GM23338 (cell line): ENCODE results near the gene RNF175. TPM values are rescaled to one million over a fixed set of nuclear protein-coding genes. Genes with fewer than 3 reads are reported as not detected.

Experiments used
- ATAC-seq: fragments of 200-7000 bp; cut with Tn5 transposase; 3 replicates; pipeline ENCODE4 v1.9.1; 2020
- DNase-seq: peaks from one replicate; pipeline ENCODE4 v3.0.0-alpha.2; 2015; ENCODE audit warnings: low spot score
- H2AFZ ChIP-seq: fragments of 200-600 bp; sonication (generic); 2 replicates; pipeline ENCODE4 v1.8.0; 2016; ENCODE audit warnings: antibody characterized with exemption, mild to moderate bottlenecking, moderate library complexity
- H3F3A ChIP-seq: fragments of 200-600 bp; sonication (generic); replicated peaks from 2 replicates; pipeline ENCODE4 v1.8.0; 2017; ENCODE audit warnings: antibody characterized with exemption, mixed run types, low read depth
- H3K27ac ChIP-seq: fragments of 200-600 bp; sonication (generic); 2 replicates; pipeline ENCODE4 v1.6.1; 2016; ENCODE audit warnings: low read depth
- H3K27me3 ChIP-seq: fragments of 200-600 bp; sonication (generic); 2 replicates; pipeline ENCODE4 v1.8.0; 2016; ENCODE audit warnings: mild to moderate bottlenecking, mixed run types, moderate library complexity; ENCODE audit not compliant: insufficient read depth
- H3K36me3 ChIP-seq: fragments of 200-600 bp; sonication (generic); 2 replicates; pipeline ENCODE4 v1.8.0; 2016; ENCODE audit warnings: mild to moderate bottlenecking; ENCODE audit not compliant: insufficient read depth
- H3K4me1 ChIP-seq: fragments of 200-600 bp; sonication (generic); 2 replicates; pipeline ENCODE4 v1.8.0; 2016; ENCODE audit warnings: mild to moderate bottlenecking, moderate library complexity; ENCODE audit not compliant: insufficient read depth
- H3K4me2 ChIP-seq: fragments of 200-600 bp; sonication (generic); 2 replicates; pipeline ENCODE4 v1.7.1; 2017; ENCODE audit warnings: mixed run types
- H3K4me3 ChIP-seq: fragments of 200-600 bp; sonication (generic); 2 replicates; pipeline ENCODE4 v1.6.1; 2016; ENCODE audit warnings: mixed run types
- H3K79me2 ChIP-seq: fragments of 200-600 bp; sonication (generic); replicated peaks from 2 replicates; pipeline ENCODE4 v1.8.0; 2017; ENCODE audit warnings: mild to moderate bottlenecking; ENCODE audit not compliant: insufficient read depth
- H3K9me2 ChIP-seq: fragments of 200-600 bp; sonication (generic); 2 replicates; pipeline ENCODE4 v1.8.0; 2017; ENCODE audit not compliant: insufficient read depth
- H4K20me1 ChIP-seq: fragments of 200-600 bp; sonication (generic); replicated peaks from 2 replicates; pipeline ENCODE4 v1.8.0; 2017; ENCODE audit warnings: mild to moderate bottlenecking; ENCODE audit not compliant: insufficient read depth
- H3K27ac Mint-ChIP-seq: 2 replicates; pipeline ENCODE4 v1.8.0; 2020; ENCODE audit warnings: inconsistent platforms, mild to moderate bottlenecking, moderate library complexity, mixed read lengths
- H3K27me3 Mint-ChIP-seq: 3 replicates; pipeline ENCODE4 v1.8.0; 2022; ENCODE audit warnings: low read depth, mild to moderate bottlenecking, moderate library complexity, mixed read lengths, inconsistent platforms; ENCODE audit not compliant: insufficient read depth, poor library complexity
- H3K36me3 Mint-ChIP-seq: 3 replicates; pipeline ENCODE4 v1.8.0; 2021; ENCODE audit warnings: low read depth, mild to moderate bottlenecking, inconsistent platforms, moderate library complexity, mixed read lengths
- H3K4me1 Mint-ChIP-seq: 3 replicates; pipeline ENCODE4 v1.8.0; 2020; ENCODE audit warnings: mild to moderate bottlenecking, inconsistent platforms, mixed read lengths
- H3K4me3 Mint-ChIP-seq: 3 replicates; pipeline ENCODE4 v1.8.0; 2021; ENCODE audit warnings: moderate library complexity, mild to moderate bottlenecking, inconsistent platforms, mixed read lengths
- H3K9me3 Mint-ChIP-seq: 3 replicates; pipeline ENCODE4 v1.8.0; 2020; ENCODE audit warnings: moderate library complexity, mild to moderate bottlenecking, inconsistent platforms, mixed read lengths
- CREB1 ChIP-seq: fragments of 250-450 bp; sonication (Bioruptor Pico); IDR thresholded peaks from 2 replicates; pipeline ENCODE4 v1.5.0; 2020; ENCODE audit warnings: low read depth, mild to moderate bottlenecking, moderate library complexity
- CTCF ChIP-seq, 2 experiments: fragments of 200-600 bp in 1 of 2; sonication (generic) in 1 of 2; conservative IDR thresholded peaks; 2 replicates each; pipeline versions ENCODE4 v1.5.1 to v1.6.1; 2016 to 2017; ENCODE audit warnings: antibody characterized with exemption in 2 of 2, low read depth in 2 of 2, mild to moderate bottlenecking in 2 of 2, moderate library complexity in 1 of 2
- ETS1 ChIP-seq: IDR thresholded peaks from 2 replicates; pipeline ENCODE4 v1.6.1; 2016; ENCODE audit warnings: antibody characterized with exemption
- EZH2 ChIP-seq: fragments of 200-600 bp; sonication (generic); IDR thresholded peaks from one replicate; pipeline ENCODE4 v1.8.0; 2017; ENCODE audit warnings: antibody characterized with exemption, mild to moderate bottlenecking, low read depth; ENCODE audit not compliant: unreplicated experiment
- EZH2phosphoT487 ChIP-seq: fragments of 200-600 bp; sonication (generic); IDR thresholded peaks from one replicate; pipeline ENCODE4 v1.8.1; 2018; ENCODE audit warnings: antibody characterized with exemption; ENCODE audit not compliant: unreplicated experiment
- JUNB ChIP-seq: IDR thresholded peaks from one replicate; pipeline ENCODE4 v1.6.1; 2016; ENCODE audit warnings: antibody characterized with exemption; ENCODE audit not compliant: unreplicated experiment
- NANOG ChIP-seq: IDR thresholded peaks from 2 replicates; pipeline ENCODE4 v1.6.1; 2016; ENCODE audit warnings: antibody characterized with exemption, borderline replicate concordance
- POLR2AphosphoS5 ChIP-seq: IDR thresholded peaks from 2 replicates; pipeline ENCODE4 v1.6.1; 2016; ENCODE audit warnings: antibody characterized with exemption, low read depth
- REST ChIP-seq: IDR thresholded peaks from one replicate; pipeline ENCODE4 v1.6.1; 2018; ENCODE audit warnings: antibody characterized with exemption; ENCODE audit not compliant: unreplicated experiment
- ZNF114 ChIP-seq: fragments of 250-450 bp; sonication (Bioruptor Pico); IDR thresholded peaks from 2 replicates; pipeline ENCODE4 v1.5.0; 2020; ENCODE audit warnings: mild to moderate bottlenecking, moderate library complexity
- ZNF331 ChIP-seq: fragments of 250-450 bp; sonication (Bioruptor Pico); IDR thresholded peaks from 2 replicates; pipeline ENCODE4 v1.5.0; 2020; ENCODE audit warnings: low read depth, mild to moderate bottlenecking, moderate library complexity
- ZNF462 ChIP-seq: fragments of 250-450 bp; sonication (Bioruptor Pico); IDR thresholded peaks from 2 replicates; pipeline ENCODE4 v1.5.0; 2020; ENCODE audit warnings: mild to moderate bottlenecking, moderate library complexity
- polyA plus RNA-seq: library from polyadenylated mRNA; unstranded; fragments of >200 nt; fragmentation: Nextera tagmentation; extraction: Ambion mirVana; gene quantifications from 2 replicates; pipeline ENCODE4 v1.2.1, GENCODE V29; 2016
- total RNA-seq: library from RNA; depleted of rRNA; stranded (reverse); fragments of >200 nt; shearing (Covaris generic); gene quantifications from 2 replicates; pipeline ENCODE4 v1.2.3, GENCODE V29; 2014

Gene RNF175
- total and polyA plus RNA-seq, 2 experiments from 2014 or later: 4.7 to 4.8 TPM

- TF ChIP-seq ETS1 (no peak), POLR2AphosphoS5 (no peak), EZH2 (no peak), REST (no peak), EZH2phosphoT487 (no peak), ZNF331 (CRISPR knock-in tag) (no peak)
Measured at GRCh38 chr4:153713866-153714646, 45.8 kb downstream of the RNF175 start (continued).

GRCh38 chr4:153710681-153711080 lies 49.1 kb downstream of the RNF175 start:
- H4K20me1 ChIP-seq: no peaks in the 10 kb centered on the region
- 0 out of 2 replicates have a peak, but pooled peaks cover 4% of the 10 kb centered on the region for H3K9me2 ChIP-seq
- Mint-ChIP-seq H3K36me3 (no peaks in the 10 kb centered on the region), H3K27me3 (peaks cover 1% of the 10 kb centered on the region), H3K9me3 (no peaks in the 10 kb centered on the region), H3K27ac (no peak overlapping the region), H3K4me1 (no peaks in the 10 kb centered on the region), H3K4me3 (no peak overlapping the region)
- no peak overlapping the region for H2AFZ ChIP-seq
- H3K27ac ChIP-seq: no peak overlapping the region
- ATAC-seq: no peak
- no peaks in the 10 kb centered on the region for H3K27me3 ChIP-seq
- H3K79me2 ChIP-seq: no peaks in the 10 kb centered on the region
- no peaks in the 10 kb centered on the region for H3K4me1 ChIP-seq
- no peaks in the 10 kb centered on the region for H3K36me3 ChIP-seq
- H3K4me3 ChIP-seq: no peak overlapping the region
- H3F3A ChIP-seq: no peaks in the 10 kb centered on the region
- H3K4me2 ChIP-seq: no peak overlapping the region
- no peak for DNase-seq
- TF ChIP-seq NANOG: no peak
- TF ChIP-seq CTCF (conservative IDR thresholded peaks at IDR 0.05; ENCODE audit: low read depth in 2 of 2): no peak
- TF ChIP-seq ZNF462 (CRISPR knock-in tag): no peak
- no peak for TF ChIP-seq POLR2AphosphoS5
- TF ChIP-seq EZH2: no peak
- TF ChIP-seq JUNB: no peak
- no peak for TF ChIP-seq ZNF114 (CRISPR knock-in tag)
- TF ChIP-seq EZH2phosphoT487: no peak
- TF ChIP-seq ZNF331 (CRISPR knock-in tag): no peak
- no peak for TF ChIP-seq CREB1 (CRISPR knock-in tag)
